Thymus (tissue), 11 donors: ENCODE data around the gene ANKFY1. TPM values are rescaled to one million over a fixed set of nuclear protein-coding genes. Genes with fewer than 3 reads are reported as not detected.
A peak's percentile ranks its signal among the peaks of the same experiment; 100 is the strongest.
"Not testable (repeated sequence)": the region's sequence is repeated elsewhere in the genome, so short reads cannot be mapped to it uniquely, and the experiment has no call there.

Experiments used
- DNase-seq, 9 donors: peaks; one replicate each; pipeline ENCODE4 v3.0.0-alpha.2; 2013; ENCODE audit warnings: low spot score in 9 of 9, low read depth in 6 of 9, missing footprints in 1 of 9
- H3K27ac ChIP-seq, 2 donors: one replicate each; pipeline ENCODE4 v1.5.1; 2013; ENCODE audit warnings: control low read depth in 1 of 2, low read depth in 1 of 2, low read length in 1 of 2, mild to moderate bottlenecking in 1 of 2, moderate library complexity in 1 of 2
- H3K27me3 ChIP-seq, 2 donors: one replicate each; pipeline ENCODE4 v1.5.1; 2013; ENCODE audit warnings: low read length in 1 of 2; ENCODE audit not compliant: control insufficient read depth in 2 of 2, insufficient read depth in 1 of 2
- H3K36me3 ChIP-seq, 2 donors: one replicate each; pipeline ENCODE4 v1.5.1; 2013; ENCODE audit warnings: low read length in 1 of 2, mild to moderate bottlenecking in 1 of 2, moderate library complexity in 1 of 2; ENCODE audit not compliant: control insufficient read depth in 2 of 2, insufficient read depth in 2 of 2
- H3K4me1 ChIP-seq, 2 donors: one replicate each; pipeline ENCODE4 v1.5.1; 2013; ENCODE audit warnings: low read length in 2 of 2; ENCODE audit not compliant: control insufficient read depth in 2 of 2, insufficient read depth in 2 of 2
- H3K4me3 ChIP-seq, 2 donors: one replicate each; pipeline ENCODE4 v1.5.1; 2013; ENCODE audit warnings: low read length in 2 of 2, control low read depth in 1 of 2, mild to moderate bottlenecking in 1 of 2
- H3K9me3 ChIP-seq, 2 donors: one replicate each; pipeline ENCODE4 v1.5.1; 2013; ENCODE audit warnings: low read length in 1 of 2, mild to moderate bottlenecking in 1 of 2; ENCODE audit not compliant: control insufficient read depth in 2 of 2, insufficient read depth in 1 of 2
- WGBS: extraction: QIAGEN DNeasy Blood & Tissue Kit; methylation state at CpG from one replicate; pipeline ENCODE4 v1.1.7; 2013; 5-methylcytosine and 5-hydroxymethylcytosine counted together
- polyA plus RNA-seq: library from polyadenylated mRNA; stranded (reverse); fragments of 200-250 nt; gene quantifications from one replicate; pipeline ENCODE4 v1.2.3, GENCODE V29; 2013
- total RNA-seq: library from RNA; stranded (reverse); fragments of 120-200 nt; gene quantifications from one replicate; pipeline ENCODE4 v1.2.4, GENCODE V29; 2013
- donor health status: healthy.

ANKFY1 gene
- total and polyA plus RNA-seq, 2 donors = 14.6 to 15.7 TPM

GRCh38 chr17:4199818-4200402 lies 63.9 kb downstream of the ANKFY1 start:
- peak in 5 of 9 donors; percentile 10 to 67 (median 44) for DNase-seq

DNA sequence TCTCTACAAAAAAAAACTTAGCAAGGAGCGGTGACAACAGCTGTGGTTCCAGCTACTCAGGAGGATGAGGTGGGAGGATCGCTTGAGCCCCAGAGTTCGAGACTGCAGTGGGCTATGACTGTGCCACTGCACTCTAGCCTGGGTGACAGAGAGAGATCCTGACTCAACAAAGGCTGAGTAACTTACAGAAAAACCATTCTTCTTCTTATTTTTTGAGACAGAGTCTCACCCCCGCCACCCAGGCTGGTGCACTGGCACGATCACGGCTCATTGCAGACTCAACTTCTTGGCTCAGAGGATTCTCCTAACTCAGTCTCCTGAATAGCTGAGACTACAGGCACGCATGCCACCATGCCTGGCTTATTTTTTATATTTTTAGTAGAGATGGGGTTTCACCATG lies 64.8 kb downstream of the ANKFY1 start:
- Histone ChIP-seq H3K36me3 (peaks cover 36 to 53% of the 10 kb centered on the region in 2 donors), H3K4me1 (no peaks in the 10 kb centered on the region), H3K4me3 (no peak overlapping the region), H3K27me3 (no peaks in the 10 kb centered on the region), H3K27ac (no peak overlapping the region), H3K9me3 (no peaks in the 10 kb centered on the region)
- DNase-seq = no peak
- 91% methylated on average over 7 of the region's 7 CpGs for WGBS

More at GRCh38 chr17:4199818-4200402, 63.9 kb downstream of the ANKFY1 start:
- H3K36me3 ChIP-seq = peaks cover 39 to 48% of the 10 kb centered on the region in 2 donors
- no peaks in the 10 kb centered on the region for H3K9me3 ChIP-seq
- H3K4me1 ChIP-seq = no peaks in the 10 kb centered on the region
- H3K27ac ChIP-seq = no peak overlapping the region
- H3K27me3 ChIP-seq = no peaks in the 10 kb centered on the region
- WGBS = 73% methylated on average over 9 of the region's 9 CpGs
- no peak overlapping the region for H3K4me3 ChIP-seq

DNA sequence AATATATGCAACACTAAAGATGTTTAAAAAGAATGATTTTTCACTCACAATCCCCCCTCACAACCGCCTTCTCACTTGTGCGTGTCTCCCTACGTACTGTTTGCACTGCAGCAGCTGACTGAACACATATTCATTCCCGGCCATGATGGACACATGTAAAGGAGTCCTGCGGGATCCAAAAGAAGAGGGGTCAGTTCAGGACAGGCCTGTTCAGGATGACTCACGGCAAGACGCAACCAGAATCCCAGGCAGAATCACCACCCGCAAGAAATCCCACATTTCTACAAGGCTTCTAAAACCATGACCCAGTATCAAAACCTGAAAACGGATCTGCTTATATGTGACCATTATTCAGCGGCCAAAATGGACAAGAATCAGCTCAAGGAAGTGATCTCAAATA lies 68.5 kb downstream of the ANKFY1 start:
- no peaks in the 10 kb centered on the region for H3K27me3 ChIP-seq
- H3K36me3 ChIP-seq = peaks cover 37 to 52% of the 10 kb centered on the region in 2 donors
- no peak overlapping the region for H3K4me3 ChIP-seq
- WGBS = 95% methylated on average over 10 of the region's 10 CpGs
- H3K27ac ChIP-seq = peak overlapping the region in 1 of 2 donors; percentile 18
- no peaks in the 10 kb centered on the region for H3K9me3 ChIP-seq
- DNase-seq = no peak
- H3K4me1 ChIP-seq = no peaks in the 10 kb centered on the region

- H3K27me3 ChIP-seq = no peaks in the 10 kb centered on the region
- H3K4me1 ChIP-seq = no peaks in the 10 kb centered on the region
- WGBS = 90% methylated on average over 15 of the region's 15 CpGs
- DNase-seq = no peak
- no peak overlapping the region for H3K4me3 ChIP-seq
- peaks cover 39 to 52% of the 10 kb centered on the region in 2 donors for H3K36me3 ChIP-seq
- no peaks in the 10 kb centered on the region for H3K9me3 ChIP-seq
- H3K27ac ChIP-seq = peak overlapping the region in 1 of 2 donors; percentile 3
These were observed 69.0 kb downstream of the ANKFY1 start for GRCh38 chr17:4194796-4195195.

- 99% methylated on average over 7 of the region's 7 CpGs for WGBS
- not testable (repeated sequence) for H3K27ac ChIP-seq
These were observed 73.0 kb downstream of the ANKFY1 start for GRCh38 chr17:4190791-4191190.

DNA sequence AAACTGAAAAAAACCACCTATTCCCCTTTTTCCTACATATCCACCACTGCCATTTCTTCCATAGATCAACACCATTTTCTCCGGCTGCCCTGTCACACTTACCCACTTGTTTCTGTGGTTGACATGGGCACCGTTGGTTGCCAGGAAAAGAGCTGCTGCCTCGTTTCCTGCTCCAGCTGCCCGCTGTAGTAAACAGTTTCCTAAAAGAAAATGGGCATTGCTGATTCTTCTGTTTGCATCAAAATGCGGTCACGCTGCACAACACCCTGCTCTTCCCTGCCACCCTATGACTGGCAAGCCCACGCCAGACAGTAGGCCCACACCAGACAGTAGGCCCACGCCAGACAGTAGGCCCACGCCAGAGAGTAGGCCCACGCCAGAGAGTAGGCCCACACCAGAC lies 74.5 kb downstream of the ANKFY1 start:
- Histone ChIP-seq H3K4me1 (peaks cover 3 to 35% of the 10 kb centered on the region in 2 donors), H3K27ac (peak overlapping the region; percentile 25 to 43), H3K36me3 (peaks cover 59 to 60% of the 10 kb centered on the region in 2 donors), H3K4me3 (no peak overlapping the region), H3K9me3 (no peaks in the 10 kb centered on the region), H3K27me3 (no peaks in the 10 kb centered on the region)
- peak in 1 of 9 donors; percentile 19 for DNase-seq
- WGBS = 35% methylated on average over 10 of the region's 10 CpGs

More at GRCh38 chr17:4190791-4191190, 73.0 kb downstream of the ANKFY1 start:
- DNase-seq, H3K4me3 ChIP-seq, H3K27me3 ChIP-seq, H3K9me3 ChIP-seq: not testable (repeated sequence)
- Histone ChIP-seq H3K36me3 (peaks cover 58 to 66% of the 10 kb centered on the region in 2 donors), H3K4me1 (peaks cover 3 to 31% of the 10 kb centered on the region in 2 donors)

DNA sequence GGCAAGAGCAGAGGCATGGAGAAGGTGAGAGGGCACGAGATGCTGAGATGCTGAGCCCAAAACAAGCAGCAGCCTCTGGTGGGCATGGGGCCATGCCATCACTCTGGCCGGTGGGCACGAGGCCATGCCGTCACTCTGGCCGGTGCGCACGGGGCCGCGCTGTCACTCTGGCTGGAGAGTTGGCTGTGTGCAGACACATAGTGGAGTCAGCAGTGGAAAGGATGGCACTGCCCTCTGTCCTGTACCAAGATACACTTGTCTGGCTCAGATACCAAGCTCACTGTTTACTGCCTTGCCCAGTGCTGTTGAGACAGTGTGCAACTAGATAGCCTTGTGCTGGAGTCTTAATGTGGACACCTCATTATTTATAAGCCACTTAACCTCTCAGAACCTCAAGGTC lies 75.7 kb downstream of the ANKFY1 start:
- H3K4me1 ChIP-seq = peaks cover 3 to 36% of the 10 kb centered on the region in 2 donors
- H3K4me3 ChIP-seq = no peak overlapping the region
- H3K27me3 ChIP-seq = no peaks in the 10 kb centered on the region
- WGBS = 98% methylated on average over 9 of the region's 9 CpGs
- peak overlapping the region in 1 of 2 donors; percentile 81 for H3K27ac ChIP-seq
- DNase-seq = no peak
- no peaks in the 10 kb centered on the region for H3K9me3 ChIP-seq
- H3K36me3 ChIP-seq = peaks cover 62 to 68% of the 10 kb centered on the region in 2 donors

DNA sequence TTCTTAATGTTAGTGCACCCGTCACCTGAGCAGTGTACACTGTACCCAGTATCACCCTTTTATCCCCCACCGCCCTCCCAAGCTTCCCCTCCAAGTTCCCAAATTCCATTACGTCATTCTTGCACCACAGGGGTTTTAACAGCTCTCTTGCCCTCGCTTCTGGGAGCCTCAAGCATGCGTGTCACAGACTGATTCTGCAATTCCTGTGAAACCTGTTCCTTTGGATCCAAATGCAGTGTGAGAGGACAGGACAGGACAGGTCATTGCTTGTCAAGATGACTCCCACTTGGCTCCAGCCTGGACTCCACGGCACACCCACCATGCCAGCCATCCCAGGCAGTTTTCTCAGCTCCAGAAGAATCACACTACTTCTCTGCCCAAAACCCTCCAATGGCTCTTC lies 76.7 kb downstream of the ANKFY1 start:
- Histone ChIP-seq H3K4me3 (no peak overlapping the region), H3K9me3 (no peaks in the 10 kb centered on the region), H3K27ac (peak overlapping the region; percentile 3 to 81), H3K36me3 (peaks cover 71 to 75% of the 10 kb centered on the region in 2 donors), H3K4me1 (peaks cover 3 to 36% of the 10 kb centered on the region in 2 donors), H3K27me3 (no peaks in the 10 kb centered on the region)
- DNase-seq = peak in 1 of 9 donors; percentile 41
- whole genome bisulfite sequencing = 93% methylated on average over 6 of the region's 6 CpGs

DNA sequence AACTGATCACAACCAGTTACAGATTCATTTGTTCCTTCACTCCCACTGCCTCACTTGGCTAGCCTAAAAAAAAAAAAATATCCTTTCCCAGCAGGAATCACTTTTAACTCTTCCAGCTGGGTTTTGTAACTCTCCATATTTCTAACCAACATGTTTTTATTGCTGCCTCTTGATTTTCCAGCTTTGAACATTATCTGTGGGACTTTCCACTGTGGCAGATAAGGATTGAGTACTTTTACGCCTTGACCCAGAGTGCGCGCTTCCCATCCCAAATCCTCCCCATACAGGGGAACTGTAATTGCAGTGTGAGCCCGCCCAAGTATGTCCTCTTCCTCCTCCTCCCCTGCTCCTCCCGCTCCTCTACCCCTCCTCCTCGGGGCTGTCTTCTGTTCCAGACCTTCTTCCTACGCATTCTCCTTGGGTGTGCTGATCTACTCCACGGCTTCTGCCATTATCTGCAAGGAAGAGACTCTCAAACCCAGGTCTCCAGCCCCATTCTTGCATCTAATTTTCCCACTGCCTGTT lies 77.4 kb downstream of the ANKFY1 start:
- 90% methylated on average over 8 of the region's 8 CpGs for WGBS
- peak overlapping the region; percentile 3 to 81 for H3K27ac ChIP-seq

More for the DNA sequence above, 77.4 kb downstream of the ANKFY1 start:
- no peak for DNase-seq
- no peaks in the 10 kb centered on the region for H3K9me3 ChIP-seq
- H3K27me3 ChIP-seq = no peaks in the 10 kb centered on the region
- peaks cover 3 to 41% of the 10 kb centered on the region in 2 donors for H3K4me1 ChIP-seq
- peaks cover 77 to 81% of the 10 kb centered on the region in 2 donors for H3K36me3 ChIP-seq
- no peak overlapping the region for H3K4me3 ChIP-seq
